ENCODE results near the gene PKM. TPM values are rescaled to one million over a fixed set of nuclear protein-coding genes. Genes with fewer than 3 reads are reported as not detected.

PKM gene
- total and polyA plus RNA-seq, 9 of the 15 experiments (the other 6 are each of a cell fraction or from before 2014, with no cell fraction given) = 140 to 825 (median 383) TPM

DNA sequence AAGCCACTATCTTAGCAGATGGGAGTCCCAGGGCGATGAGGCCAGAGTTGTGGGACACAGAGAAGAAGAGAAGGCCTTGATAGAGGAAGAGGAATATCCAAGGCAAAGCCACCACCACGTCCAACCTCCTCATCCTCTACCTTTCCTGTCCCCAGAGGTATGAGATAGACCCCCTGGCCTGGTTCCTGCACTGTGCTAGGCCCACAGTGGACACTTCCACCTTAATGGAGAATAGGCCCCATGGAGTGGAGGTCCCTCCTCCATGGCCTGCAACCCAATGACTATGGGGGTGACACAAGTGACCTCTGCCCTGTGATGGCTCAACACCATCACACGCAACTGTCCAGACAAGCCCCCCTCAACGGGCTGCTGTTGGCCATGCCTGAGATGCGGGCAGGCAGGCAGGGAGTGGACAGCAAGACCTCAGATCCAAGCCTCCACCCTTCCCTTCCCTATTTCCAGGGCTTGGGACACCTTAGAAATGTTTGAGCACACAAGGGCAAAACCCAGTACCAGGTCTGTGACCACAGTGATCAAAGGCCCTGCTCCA, 70.2 kb downstream of the PKM start:
- no peak overlapping the region for H3K9ac ChIP-seq (ENCODE audit: insufficient read depth in 1 of 2, low read depth in 2 of 2, low read length in 2 of 2)
- no peak overlapping the region for H2AFZ ChIP-seq (ENCODE audit: low read depth, low read length)
- no peaks in the 10 kb centered on the region; a peak in 1 of 5 replicates for H3K4me1 ChIP-seq (replicated peaks in 1 of 2; ENCODE audit: control insufficient read depth in 2 of 2, insufficient read depth in 2 of 2, low read length in 2 of 2)
- no peaks in the 10 kb centered on the region for H3K79me2 ChIP-seq (ENCODE audit: control insufficient read depth, insufficient read depth, low read length)
- DNase-seq (ENCODE audit: extremely low read depth in 1 of 4, low spot score in 3 of 4) = no peak
- H4K20me1 ChIP-seq (replicated peaks; ENCODE audit: control insufficient read depth, insufficient read depth, low read length) = no peaks in the 10 kb centered on the region; the same call in none of the 2 replicates
- H3K9me3 ChIP-seq (replicated peaks; ENCODE audit: control insufficient read depth, insufficient read depth, low read depth, low read length) = no peaks in the 10 kb centered on the region
- POLR2A ChIA-PET = no interaction called here
- 8% methylated on average over 3 of the region's 5 CpGs for WGBS (ENCODE audit: insufficient coverage, low coverage, missing lambda C conversion rate)
- H3K27ac ChIP-seq (ENCODE audit: extremely low read depth, low read depth, low read length) = no peak overlapping the region
- intact Hi-C loops (cut with micrococcal nuclease) = no loop called here
- CTCF ChIA-PET (ENCODE audit: low intra/inter-chr PET ratio) = no interaction called here
- FAIRE-seq = no peak
- BruUV-seq (replicated peaks) = no TSS peak
- H3K27me3 ChIP-seq (ENCODE audit: control insufficient read depth in 2 of 2, insufficient read depth in 2 of 2, low read length in 2 of 2) = peaks cover 2 to 24% of the 10 kb centered on the region in 2 experiments; a peak in 4 of 5 replicates
- in situ Hi-C loops (cut with MboI) = no loop called here
- no peaks in the 10 kb centered on the region for H3K9me1 ChIP-seq (ENCODE audit: control insufficient read depth, insufficient read depth, low read length)
- H3K4me3 ChIP-seq = no peak overlapping the region
- H3K36me3 ChIP-seq (ENCODE audit: control insufficient read depth, insufficient read depth, low read length) = no peaks in the 10 kb centered on the region
- TF ChIP-seq SMARCB1 (IDR thresholded peaks at IDR 0.05; ENCODE audit: insufficient read length, low read depth) = no peak
- TF ChIP-seq, protein P1, sequence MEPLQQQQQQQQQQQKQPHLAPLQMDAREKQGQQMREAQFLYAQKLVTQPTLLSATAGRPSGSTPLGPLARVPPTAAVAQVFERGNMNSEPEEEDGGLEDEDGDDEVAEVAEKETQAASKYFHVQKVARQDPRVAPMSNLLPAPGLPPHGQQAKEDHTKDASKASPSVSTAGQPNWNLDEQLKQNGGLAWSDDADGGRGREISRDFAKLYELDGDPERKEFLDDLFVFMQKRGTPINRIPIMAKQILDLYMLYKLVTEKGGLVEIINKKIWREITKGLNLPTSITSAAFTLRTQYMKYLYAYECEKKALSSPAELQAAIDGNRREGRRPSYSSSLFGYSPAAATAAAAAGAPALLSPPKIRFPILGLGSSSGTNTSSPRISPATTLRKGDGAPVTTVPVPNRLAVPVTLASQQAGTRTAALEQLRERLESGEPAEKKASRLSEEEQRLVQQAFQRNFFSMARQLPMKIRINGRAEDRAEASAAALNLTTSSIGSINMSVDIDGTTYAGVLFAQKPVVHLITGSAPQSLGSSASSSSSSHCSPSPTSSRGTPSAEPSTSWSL (CRISPR knock-in tag; IDR thresholded peaks at IDR 0.05; ENCODE audit: borderline replicate concordance) = no peak
- TF ChIP-seq RBM39 (optimal IDR thresholded peaks at IDR 0.05; ENCODE audit: low read depth, low read length) = no peak
- TF ChIP-seq NFRKB (IDR thresholded peaks at IDR 0.05; ENCODE audit: low read depth) = no peak
- TF ChIP-seq ZNF764 (CRISPR knock-in tag; IDR thresholded peaks at IDR 0.05; ENCODE audit: low read depth) = no peak
- TF ChIP-seq RNF2 (IDR thresholded peaks at IDR 0.05) = no peak
- TF ChIP-seq, protein P2, sequence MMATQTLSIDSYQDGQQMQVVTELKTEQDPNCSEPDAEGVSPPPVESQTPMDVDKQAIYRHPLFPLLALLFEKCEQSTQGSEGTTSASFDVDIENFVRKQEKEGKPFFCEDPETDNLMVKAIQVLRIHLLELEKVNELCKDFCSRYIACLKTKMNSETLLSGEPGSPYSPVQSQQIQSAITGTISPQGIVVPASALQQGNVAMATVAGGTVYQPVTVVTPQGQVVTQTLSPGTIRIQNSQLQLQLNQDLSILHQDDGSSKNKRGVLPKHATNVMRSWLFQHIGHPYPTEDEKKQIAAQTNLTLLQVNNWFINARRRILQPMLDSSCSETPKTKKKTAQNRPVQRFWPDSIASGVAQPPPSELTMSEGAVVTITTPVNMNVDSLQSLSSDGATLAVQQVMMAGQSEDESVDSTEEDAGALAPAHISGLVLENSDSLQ (IDR thresholded peaks at IDR 0.05) = no peak
- no peak for TF ChIP-seq ZNF197 (CRISPR knock-in tag; IDR thresholded peaks at IDR 0.05; ENCODE audit: low read depth)
- TF ChIP-seq HNRNPL (IDR thresholded peaks at IDR 0.05; ENCODE audit: low read depth, low read length) = no peak
- no peak for TF ChIP-seq CHD2 (IDR thresholded peaks at IDR 0.05; ENCODE audit: low read depth, low read length)
- no peak for TF ChIP-seq NFIX (CRISPR knock-in tag; IDR thresholded peaks at IDR 0.05; ENCODE audit: low read depth)
- TF ChIP-seq, protein P3, sequence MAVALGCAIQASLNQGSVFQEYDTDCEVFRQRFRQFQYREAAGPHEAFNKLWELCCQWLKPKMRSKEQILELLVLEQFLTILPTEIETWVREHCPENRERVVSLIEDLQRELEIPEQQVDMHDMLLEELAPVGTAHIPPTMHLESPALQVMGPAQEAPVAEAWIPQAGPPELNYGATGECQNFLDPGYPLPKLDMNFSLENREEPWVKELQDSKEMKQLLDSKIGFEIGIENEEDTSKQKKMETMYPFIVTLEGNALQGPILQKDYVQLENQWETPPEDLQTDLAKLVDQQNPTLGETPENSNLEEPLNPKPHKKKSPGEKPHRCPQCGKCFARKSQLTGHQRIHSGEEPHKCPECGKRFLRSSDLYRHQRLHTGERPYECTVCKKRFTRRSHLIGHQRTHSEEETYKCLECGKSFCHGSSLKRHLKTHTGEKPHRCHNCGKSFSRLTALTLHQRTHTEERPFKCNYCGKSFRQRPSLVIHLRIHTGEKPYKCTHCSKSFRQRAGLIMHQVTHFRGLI (CRISPR knock-in tag; IDR thresholded peaks at IDR 0.05) = no peak
- TF ChIP-seq ZNF384 (IDR thresholded peaks at IDR 0.05; ENCODE audit: low read depth, low read length) = no peak
- no peak for TF ChIP-seq U2AF1 (optimal IDR thresholded peaks at IDR 0.05; ENCODE audit: low read depth, low read length)
- H3K4me2 ChIP-seq (ENCODE audit: insufficient read depth, low read length) = no peak overlapping the region
- no peak for ATAC-seq
